Smooth muscle cell (in vitro differentiated cells): ENCODE measurements around the gene RNF144B. TPM values are rescaled to one million over a fixed set of nuclear protein-coding genes. Genes with fewer than 3 reads are reported as not detected.

Experiments used
- DNase-seq: peaks from one replicate; lab custom pipeline; 2025; ENCODE audit not compliant: unreplicated experiment; lab: John Stamatoyannopoulos, UW
- H2AFZ ChIP-seq: fragments of 200-600 bp; sonication (generic); 2 replicates; pipeline ENCODE4 v1.6.0; 2016; ENCODE audit warnings: antibody characterized with exemption, low read depth, mild to moderate bottlenecking
- H3F3A ChIP-seq: fragments of 200-600 bp; sonication (generic); 2 replicates; pipeline ENCODE4 v1.6.0; 2017; ENCODE audit warnings: antibody characterized with exemption, low read depth
- H3K27ac ChIP-seq: fragments of 200-600 bp; sonication (generic); 2 replicates; pipeline ENCODE4 v1.5.1; 2016; ENCODE audit warnings: low read depth, mild to moderate bottlenecking
- H3K27me3 ChIP-seq: fragments of 200-600 bp; sonication (generic); 2 replicates; pipeline ENCODE4 v1.6.1; 2016; ENCODE audit warnings: low read depth, mild to moderate bottlenecking
- H3K36me3 ChIP-seq: fragments of 200-600 bp; sonication (generic); 2 replicates; pipeline ENCODE4 v1.5.1; 2016; ENCODE audit warnings: low read depth
- H3K4me1 ChIP-seq: fragments of 200-600 bp; sonication (generic); 2 replicates; pipeline ENCODE4 v1.5.1; 2016; ENCODE audit warnings: low read depth
- H3K4me2 ChIP-seq: fragments of 200-600 bp; sonication (generic); 2 replicates; pipeline ENCODE4 v1.6.0; 2016; ENCODE audit warnings: mild to moderate bottlenecking
- H3K4me3 ChIP-seq: fragments of 200-600 bp; sonication (generic); 2 replicates; pipeline ENCODE4 v1.5.1; 2016; ENCODE audit warnings: mild to moderate bottlenecking
- H3K79me2 ChIP-seq: fragments of 200-600 bp; sonication (generic); 2 replicates; pipeline ENCODE4 v1.6.0; 2016; ENCODE audit warnings: low read depth, mild to moderate bottlenecking
- H3K9ac ChIP-seq: fragments of 200-600 bp; sonication (generic); 2 replicates; pipeline ENCODE4 v1.6.0; 2016; ENCODE audit warnings: low read depth
- H3K9me3 ChIP-seq: fragments of 200-600 bp; sonication (generic); replicated peaks from 2 replicates; pipeline ENCODE4 v1.5.1; 2016; ENCODE audit warnings: low read depth
- H4K20me1 ChIP-seq: fragments of 200-600 bp; sonication (generic); 2 replicates; pipeline ENCODE4 v1.6.0; 2016; ENCODE audit warnings: low read depth
- CTCF ChIP-seq: fragments of 200-600 bp; sonication (generic); IDR thresholded peaks from 2 replicates; pipeline ENCODE4 v1.5.1; 2017; ENCODE audit warnings: borderline replicate concordance, mild to moderate bottlenecking, antibody characterized with exemption; ENCODE audit not compliant: insufficient read depth, poor library complexity, severe bottlenecking
- WGBS: methylation state at CpG from one replicate; pipeline ENCODE4 v1.1.7; 2016; ENCODE audit warnings: low lambda C conversion rate; 5-methylcytosine and 5-hydroxymethylcytosine counted together
- polyA plus RNA-seq: library from polyadenylated mRNA; unstranded; fragments of >200 nt; fragmentation: Nextera tagmentation; extraction: Ambion mirVana; gene quantifications from 2 replicates; pipeline ENCODE4 v1.2.1, GENCODE V29; 2016
- total RNA-seq: library from RNA; depleted of rRNA; stranded (reverse); fragments of >200 nt; gene quantifications from 2 replicates; pipeline ENCODE4 v1.2.3, GENCODE V29; 2014

Gene RNF144B
- total and polyA plus RNA-seq, 2 experiments from 2014 or later: 3.4 to 10.9 TPM

GRCh38 chr6:18507018-18507415, 119.9 kb downstream of the RNF144B start:
- Histone ChIP-seq H3K4me1 (peaks cover 8% of the 10 kb centered on the region), H3K9me3 (no peaks in the 10 kb centered on the region), H3K9ac (no peak overlapping the region), H3K27me3 (no peaks in the 10 kb centered on the region), H3K27ac (no peak overlapping the region), H4K20me1 (no peaks in the 10 kb centered on the region), H2AFZ (no peak overlapping the region), H3F3A (peaks cover 5% of the 10 kb centered on the region), H3K79me2 (no peaks in the 10 kb centered on the region), H3K4me3 (no peak overlapping the region), H3K4me2 (no peak overlapping the region), H3K36me3 (no peaks in the 10 kb centered on the region)
- no peak for TF ChIP-seq CTCF
- no peak for DNase-seq
- 80% methylated on average over 7 of the region's 7 CpGs for WGBS

DNA sequence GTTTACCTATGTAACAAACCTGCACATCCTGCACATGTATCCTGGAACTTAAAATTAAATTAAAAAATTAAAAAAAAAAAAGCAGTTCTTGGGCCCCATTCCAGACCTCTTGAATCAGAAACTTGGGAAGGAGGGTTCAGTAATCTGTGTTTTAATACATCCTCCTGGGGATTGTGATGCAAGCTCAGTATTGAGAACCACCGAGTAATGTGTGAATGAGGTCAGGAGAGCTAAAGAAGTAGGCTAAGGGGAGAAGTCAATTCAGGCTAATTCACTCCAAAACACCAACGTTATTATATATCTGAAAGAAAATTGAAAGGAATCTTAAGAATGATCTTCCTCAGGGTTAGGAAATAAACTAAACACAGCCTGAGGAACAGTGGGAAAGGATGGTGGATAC, 120.4 kb downstream of the RNF144B start:
- Histone ChIP-seq H3K79me2 (no peaks in the 10 kb centered on the region), H3F3A (peaks cover 5% of the 10 kb centered on the region), H3K27ac (no peak overlapping the region), H3K9ac (no peak overlapping the region), H3K4me2 (no peak overlapping the region), H3K4me1 (peaks cover 8% of the 10 kb centered on the region), H3K9me3 (no peaks in the 10 kb centered on the region), H2AFZ (no peak overlapping the region), H3K36me3 (no peaks in the 10 kb centered on the region), H3K4me3 (no peak overlapping the region), H3K27me3 (no peaks in the 10 kb centered on the region), H4K20me1 (no peaks in the 10 kb centered on the region)
- TF ChIP-seq CTCF: no peak
- WGBS: 80% methylated on average over 2 of the region's 2 CpGs
- DNase-seq: no peak

DNA sequence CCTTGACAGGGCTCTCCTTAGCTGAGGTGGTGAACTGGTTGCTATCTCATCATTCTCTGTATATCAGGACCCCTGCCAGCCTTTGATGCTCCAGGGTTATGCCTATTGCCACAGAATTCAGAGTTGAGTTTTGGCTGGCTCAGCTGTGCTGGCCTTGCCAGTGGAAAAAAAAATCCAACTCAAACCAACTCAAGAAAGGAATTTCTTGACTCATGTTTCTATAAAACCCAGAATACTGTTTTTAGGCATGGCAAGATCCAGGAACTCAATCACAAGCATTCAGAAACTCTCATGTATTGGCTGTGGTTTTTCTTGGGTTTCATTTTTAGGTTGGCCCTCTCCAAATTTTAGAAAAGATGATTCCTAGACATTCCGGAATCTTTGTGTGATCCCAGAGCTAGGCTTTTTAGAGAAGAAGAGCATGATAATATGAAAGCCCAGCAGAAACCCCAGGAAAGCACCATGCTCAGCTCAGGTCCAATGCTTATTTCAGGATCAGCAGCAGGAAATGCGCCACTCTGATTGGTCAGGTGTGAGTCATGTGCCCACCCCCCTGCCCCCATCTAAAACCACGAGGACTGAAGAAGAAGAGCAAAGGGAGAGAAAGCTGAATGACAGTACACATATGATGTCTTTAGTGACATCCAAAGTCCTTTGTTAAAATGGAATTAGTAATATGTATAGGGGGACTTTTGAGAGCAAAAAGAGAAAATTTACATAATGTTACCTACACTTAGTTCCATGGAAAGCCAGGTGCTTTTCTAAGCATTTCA, 122.9 kb downstream of the RNF144B start:
- no peak for DNase-seq
- 92% methylated on average over 3 of the region's 3 CpGs for WGBS

More for the DNA sequence above, 122.9 kb downstream of the RNF144B start:
- Histone ChIP-seq H3K36me3 (no peaks in the 10 kb centered on the region), H3K9me3 (no peaks in the 10 kb centered on the region), H3K27me3 (no peaks in the 10 kb centered on the region), H3K4me2 (no peak overlapping the region), H3K4me3 (no peak overlapping the region), H3F3A (peaks cover 5% of the 10 kb centered on the region), H4K20me1 (no peaks in the 10 kb centered on the region), H3K4me1 (peaks cover 8% of the 10 kb centered on the region), H3K79me2 (no peaks in the 10 kb centered on the region), H2AFZ (no peak overlapping the region), H3K27ac (no peak overlapping the region), H3K9ac (no peak overlapping the region)
- TF ChIP-seq CTCF: no peak
